Lower lobe of right lung (tissue), 2 donors: ENCODE data around the gene NOL6. TPM values are rescaled to one million over a fixed set of nuclear protein-coding genes. Genes with fewer than 3 reads are reported as not detected.

Experiments
- ATAC-seq, 2 donors: fragments of 200-7000 bp; cut with Tn5 transposase; one replicate each; pipeline ENCODE4 v1.9.1; 2020 to 2022; ENCODE audit warnings: mild to moderate bottlenecking in 2 of 2, moderate library complexity in 2 of 2
- DNase-seq: peaks from one replicate; pipeline ENCODE4 v3.0.0-alpha.2; 2020
- H3K27ac ChIP-seq: fragments of 200-600 bp; one replicate; pipeline ENCODE4 v1.8.0; 2022
- H3K27me3 ChIP-seq: fragments of 200-600 bp; one replicate; pipeline ENCODE4 v1.8.0; 2022; ENCODE audit warnings: low read depth
- H3K36me3 ChIP-seq: fragments of 200-600 bp; one replicate; pipeline ENCODE4 v1.8.0; 2022; ENCODE audit warnings: mild to moderate bottlenecking
- H3K4me1 ChIP-seq: fragments of 200-600 bp; one replicate; pipeline ENCODE4 v1.8.0; 2022
- H3K4me3 ChIP-seq: fragments of 200-600 bp; one replicate; pipeline ENCODE4 v1.8.0; 2022; ENCODE audit warnings: mild to moderate bottlenecking
- H3K9me3 ChIP-seq: fragments of 200-600 bp; one replicate; pipeline ENCODE4 v1.8.0; 2022
- intact Hi-C: fragments of 100-400 bp; cut with DNase I; formaldehyde crosslinking; loops from one replicate; pipeline ENCODE4 v1.11.0; 2022
- total RNA-seq: library from RNA; stranded (reverse); fragmentation: NEBNext Ultra II Directional; extraction: Animal tissue kit (Norgen Biotek cat#: 25700); gene quantifications from one replicate; pipeline ENCODE4 v1.2.1, GENCODE V29; 2021
- TF ChIP-seq, protein P1 (sequence below): fragments of 200-600 bp; IDR thresholded peaks from one replicate; pipeline ENCODE4 v1.8.0; 2022; ENCODE audit warnings: antibody characterized with exemption, mild to moderate bottlenecking
- donor health status: DM: no; HTN: yes; CAD: no; lungs with severe emphysema.

Gene NOL6
- total RNA-seq, 1 donor from 2014 or later: 27.6 TPM

DNA sequence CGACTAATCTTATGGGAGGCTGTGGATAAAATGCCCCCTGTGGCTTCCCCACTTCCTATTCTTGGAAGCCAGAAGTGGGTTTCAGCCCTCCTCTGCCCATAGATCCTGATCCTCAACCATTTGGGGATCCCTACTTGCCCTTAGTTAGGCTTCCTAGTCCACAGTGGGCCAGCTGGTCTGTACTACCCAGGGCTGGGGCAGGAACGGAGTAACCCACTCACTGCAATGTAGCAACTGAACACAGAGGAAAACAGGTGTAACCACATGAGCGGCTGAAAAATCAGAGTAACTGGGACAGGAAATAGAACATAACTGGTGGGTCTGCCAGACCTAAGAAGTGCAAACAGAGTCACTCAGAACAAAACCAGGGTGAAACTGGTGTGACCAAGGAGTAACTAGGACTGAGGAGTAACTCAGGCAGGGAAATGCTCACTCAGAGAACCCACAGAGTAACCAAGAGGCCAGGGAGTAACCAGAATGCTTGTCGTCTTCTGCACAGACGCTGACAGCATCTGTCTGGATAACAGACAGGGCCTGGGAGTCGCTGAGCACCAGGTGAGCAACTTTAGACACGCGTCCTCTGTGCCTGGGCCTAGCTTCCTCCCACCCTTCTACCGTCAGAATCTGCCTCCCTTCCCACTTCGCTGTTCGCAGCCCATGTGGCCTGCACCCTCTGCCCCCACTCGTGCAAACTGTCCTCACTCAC lies 27.3 kb downstream of the NOL6 start:
- Histone ChIP-seq H3K27ac (peak overlapping the region; percentile 85), H3K9me3 (no peaks in the 10 kb centered on the region), H3K36me3 (peaks cover 21% of the 10 kb centered on the region), H3K27me3 (no peaks in the 10 kb centered on the region), H3K4me3 (peak overlapping the region; percentile 69), H3K4me1 (peaks cover 51% of the 10 kb centered on the region)
- ATAC-seq (peak; percentile 47 to 51), DNase-seq (no peak)
- intact Hi-C loops: no loop called here
- TF ChIP-seq, protein P1, sequence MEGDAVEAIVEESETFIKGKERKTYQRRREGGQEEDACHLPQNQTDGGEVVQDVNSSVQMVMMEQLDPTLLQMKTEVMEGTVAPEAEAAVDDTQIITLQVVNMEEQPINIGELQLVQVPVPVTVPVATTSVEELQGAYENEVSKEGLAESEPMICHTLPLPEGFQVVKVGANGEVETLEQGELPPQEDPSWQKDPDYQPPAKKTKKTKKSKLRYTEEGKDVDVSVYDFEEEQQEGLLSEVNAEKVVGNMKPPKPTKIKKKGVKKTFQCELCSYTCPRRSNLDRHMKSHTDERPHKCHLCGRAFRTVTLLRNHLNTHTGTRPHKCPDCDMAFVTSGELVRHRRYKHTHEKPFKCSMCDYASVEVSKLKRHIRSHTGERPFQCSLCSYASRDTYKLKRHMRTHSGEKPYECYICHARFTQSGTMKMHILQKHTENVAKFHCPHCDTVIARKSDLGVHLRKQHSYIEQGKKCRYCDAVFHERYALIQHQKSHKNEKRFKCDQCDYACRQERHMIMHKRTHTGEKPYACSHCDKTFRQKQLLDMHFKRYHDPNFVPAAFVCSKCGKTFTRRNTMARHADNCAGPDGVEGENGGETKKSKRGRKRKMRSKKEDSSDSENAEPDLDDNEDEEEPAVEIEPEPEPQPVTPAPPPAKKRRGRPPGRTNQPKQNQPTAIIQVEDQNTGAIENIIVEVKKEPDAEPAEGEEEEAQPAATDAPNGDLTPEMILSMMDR: no peak

DNA sequence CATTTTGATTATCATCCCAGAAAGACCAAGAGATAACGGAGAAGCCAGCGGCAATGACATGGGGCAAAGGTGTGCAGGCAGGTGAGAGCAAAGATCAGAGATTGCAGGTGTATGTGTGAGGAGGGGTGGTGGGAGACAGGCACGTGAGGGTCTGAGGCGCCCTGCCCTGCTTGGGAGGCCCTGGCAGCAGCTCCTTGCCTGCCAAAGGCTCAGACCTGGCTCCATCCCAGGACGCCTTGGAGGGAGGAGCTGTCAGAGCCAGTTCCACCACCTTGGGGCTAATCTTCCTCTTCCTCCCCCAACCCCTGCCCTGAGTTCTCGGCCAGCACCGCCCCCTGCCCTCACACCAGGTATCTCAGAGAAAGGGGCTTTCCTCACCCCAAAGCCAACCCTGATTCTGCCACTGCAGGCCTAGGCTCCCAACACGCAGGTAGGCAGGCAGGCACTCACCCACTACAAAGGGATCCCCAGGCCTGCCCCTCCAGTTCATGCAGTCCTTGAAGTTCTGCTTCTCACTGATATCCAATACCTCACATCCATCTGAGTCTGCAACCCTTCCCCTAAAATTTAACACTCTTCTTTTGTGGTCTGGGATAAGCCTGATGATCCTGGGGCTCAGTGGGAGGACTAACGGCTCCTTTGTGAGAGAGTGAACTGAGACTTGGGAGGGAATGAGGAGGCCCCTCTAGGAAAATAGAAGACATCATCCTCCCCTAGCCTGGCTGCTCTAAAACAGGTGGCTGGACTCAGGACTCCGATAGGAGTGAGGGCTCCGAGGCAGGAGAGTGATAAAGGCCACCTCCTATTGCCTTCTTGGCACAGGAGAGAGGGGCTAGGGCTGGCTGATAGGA lies 28.1 kb downstream of the NOL6 start:
- intact Hi-C loops: no loop called here
- ATAC-seq: peak; percentile 37 to 48
- peaks cover 51% of the 10 kb centered on the region for H3K4me1 ChIP-seq

DNA sequence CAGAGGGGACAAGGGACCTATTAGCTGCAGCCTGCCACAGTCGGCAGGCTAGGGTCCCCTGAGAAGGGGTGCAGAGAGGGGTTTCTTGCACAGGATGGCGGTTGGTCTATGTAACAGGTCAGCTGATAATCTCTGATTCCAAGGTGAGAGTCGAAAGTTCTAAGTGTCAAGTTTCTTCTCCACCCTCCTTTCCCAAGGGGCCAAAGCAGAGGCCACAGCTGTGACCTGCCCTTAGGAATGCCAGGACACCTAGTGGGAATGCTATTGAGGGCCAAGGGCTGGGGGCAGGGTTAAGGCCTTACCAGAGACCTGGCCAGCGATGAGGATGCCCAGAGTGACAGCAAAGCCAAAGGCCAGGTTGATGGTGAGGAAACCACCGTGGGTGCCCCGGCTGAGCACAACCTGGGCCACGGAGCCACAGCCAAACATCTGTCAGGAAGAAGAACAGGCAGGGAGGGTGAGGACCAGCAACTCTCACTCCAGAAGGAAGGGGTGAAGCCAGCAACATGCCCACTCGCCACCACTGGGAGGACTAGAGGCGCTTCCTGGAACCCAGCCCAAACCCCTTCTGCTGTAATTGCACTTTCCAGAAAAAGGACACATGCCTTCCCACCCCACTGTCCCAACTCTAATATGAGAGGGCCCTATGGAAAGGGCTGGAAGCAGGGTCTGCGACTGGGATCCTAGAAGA lies 30.1 kb downstream of the NOL6 start:
- H3K9me3 ChIP-seq: no peaks in the 10 kb centered on the region
- intact Hi-C loops: no loop called here
- H3K4me3 ChIP-seq: peak overlapping the region; percentile 69
- H3K27ac ChIP-seq: peak overlapping the region; percentile 31
- peaks cover 65% of the 10 kb centered on the region for H3K4me1 ChIP-seq
- ATAC-seq (no peak), DNase-seq (no peak)
- TF ChIP-seq, protein P1: no peak
- H3K27me3 ChIP-seq: no peaks in the 10 kb centered on the region
- H3K36me3 ChIP-seq: peaks cover 30% of the 10 kb centered on the region

More for the DNA sequence above, 28.1 kb downstream of the NOL6 start:
- no peaks in the 10 kb centered on the region for H3K9me3 ChIP-seq
- peak overlapping the region; percentile 85 for H3K27ac ChIP-seq
- TF ChIP-seq, protein P1: no peak
- peak overlapping the region; percentile 69 for H3K4me3 ChIP-seq
- peaks cover 24% of the 10 kb centered on the region for H3K36me3 ChIP-seq
- H3K27me3 ChIP-seq: no peaks in the 10 kb centered on the region
- peak; percentile 81 for DNase-seq

DNA sequence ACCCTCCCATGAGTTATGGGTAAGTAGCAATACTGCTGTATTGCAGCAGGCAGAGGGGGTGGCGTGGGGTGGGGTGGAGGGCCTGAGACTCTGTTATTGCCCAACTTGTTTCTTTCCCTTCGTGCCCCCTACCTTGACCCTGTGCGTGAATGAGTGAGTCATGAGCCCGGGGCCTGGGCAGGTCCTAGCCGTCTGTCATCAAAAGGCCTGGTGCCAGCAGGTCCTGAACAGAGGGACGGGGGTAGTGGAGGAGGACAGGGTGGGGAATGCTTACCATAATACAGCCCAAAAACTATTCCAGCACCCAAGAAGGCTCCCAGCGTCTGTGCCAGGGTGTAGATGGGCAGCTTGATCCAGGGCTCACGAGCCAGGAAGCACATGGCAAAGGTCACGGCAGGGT lies 30.7 kb downstream of the NOL6 start:
- DNase-seq: peak; percentile 57
- TF ChIP-seq, protein P1: no peak
- Histone ChIP-seq H3K4me3 (peak overlapping the region; percentile 69), H3K27ac (peak overlapping the region; percentile 31), H3K4me1 (peaks cover 64% of the 10 kb centered on the region), H3K36me3 (peaks cover 30% of the 10 kb centered on the region), H3K9me3 (no peaks in the 10 kb centered on the region), H3K27me3 (no peaks in the 10 kb centered on the region)
- no peak for ATAC-seq
- intact Hi-C loops: no loop called here

DNA sequence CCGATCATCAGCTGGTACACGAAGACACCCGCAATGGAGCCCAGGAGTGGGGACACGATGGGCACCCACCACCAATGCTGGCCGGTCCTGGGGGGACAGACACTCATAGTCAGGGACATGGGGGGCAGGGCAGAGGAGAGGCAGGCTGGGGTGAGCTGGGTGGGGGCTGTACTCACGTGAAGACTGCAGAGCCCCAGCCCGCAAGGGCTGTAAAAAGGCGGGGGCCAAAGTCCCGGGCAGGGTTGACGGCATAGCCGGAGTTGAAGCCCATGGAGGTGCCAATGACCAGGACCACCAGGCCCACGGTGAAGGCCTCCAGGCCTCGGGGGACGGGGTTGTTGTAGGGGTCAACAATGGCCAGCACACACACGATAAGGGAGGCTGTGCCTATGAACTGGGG lies 31.6 kb downstream of the NOL6 start:
- Histone ChIP-seq H3K9me3 (no peaks in the 10 kb centered on the region), H3K27ac (no peak overlapping the region), H3K27me3 (no peaks in the 10 kb centered on the region), H3K4me1 (peaks cover 56% of the 10 kb centered on the region), H3K36me3 (peaks cover 30% of the 10 kb centered on the region), H3K4me3 (no peak overlapping the region)
- DNase-seq: no peak
- TF ChIP-seq, protein P1: no peak
- no peak for ATAC-seq
- intact Hi-C loops: no loop called here
